ENCODE data around the gene LEFTY2.

Gene LEFTY2

GRCh38 chr1:225928186-225929175, 12.5 kb downstream of the LEFTY2 start:
- Histone ChIP-seq H3K4me3 (replicated peaks; ENCODE audit: insufficient read depth, low read length) (no peak overlapping the region), H3K27ac (replicated peaks) (peak overlapping the region; percentile 15), H3K27me3 (ENCODE audit: insufficient read depth, poor library complexity, severe bottlenecking) (no peaks in the 10 kb centered on the region)
- TF ChIP-seq POLR2AphosphoS5 (IDR thresholded peaks at IDR 0.05; ENCODE audit: low read depth) (no peak), SPI1 (IDR thresholded peaks at IDR 0.05; ENCODE audit: borderline replicate concordance, low read depth) (no peak), GABPA (IDR thresholded peaks at IDR 0.05; ENCODE audit: low read depth) (no peak)
- peak in 1 of 2 experiments; percentile 24 for DNase-seq (ENCODE audit: low read depth in 1 of 2, low spot score in 1 of 2)

GRCh38 chr1:225926551-225927113, 14.4 kb downstream of the LEFTY2 start:
- DNase-seq (ENCODE audit: low read depth in 1 of 2, low spot score in 1 of 2) = peak; percentile 38 to 70
- H3K27ac ChIP-seq (replicated peaks) = peak overlapping the region; percentile 80
- H3K27me3 ChIP-seq (ENCODE audit: insufficient read depth, poor library complexity, severe bottlenecking) = no peaks in the 10 kb centered on the region
- no peak overlapping the region for H3K4me3 ChIP-seq (replicated peaks; ENCODE audit: insufficient read depth, low read length)
- TF ChIP-seq POLR2AphosphoS5 (IDR thresholded peaks at IDR 0.05; ENCODE audit: low read depth) = 0 out of 2 replicates have a peak, but pooled peaks have one; percentile 50
- TF ChIP-seq GABPA (IDR thresholded peaks at IDR 0.05; ENCODE audit: low read depth) = no peak
- TF ChIP-seq SPI1 (IDR thresholded peaks at IDR 0.05; ENCODE audit: borderline replicate concordance, low read depth) = peak; percentile 94
- TF ChIP-seq REST (IDR thresholded peaks at IDR 0.05; ENCODE audit: insufficient replicate concordance, low read depth) = no peak
- no peak for TF ChIP-seq CTCF (IDR thresholded peaks at IDR 0.05; ENCODE audit: insufficient read depth, low read length)

GRCh38 chr1:225923692-225924555, 17.1 kb downstream of the LEFTY2 start, which contains the start of gene PYCR2:
Gene PYCR2 (minus strand): TSS chr1:225924250. CDS start chr1:225924110, 140 bp downstream.
- TF ChIP-seq SPI1 (IDR thresholded peaks at IDR 0.05; ENCODE audit: borderline replicate concordance, low read depth) (peak; percentile 52; the same call in 1 of the 2 replicates), CTCF (IDR thresholded peaks at IDR 0.05; ENCODE audit: insufficient read depth, low read length) (no peak), REST (IDR thresholded peaks at IDR 0.05; ENCODE audit: insufficient replicate concordance, low read depth) (peak; percentile 44), POLR2AphosphoS5 (IDR thresholded peaks at IDR 0.05; ENCODE audit: low read depth) (peak; percentile 79), GABPA (IDR thresholded peaks at IDR 0.05; ENCODE audit: low read depth) (peak; percentile 89)
- DNase-seq (ENCODE audit: low read depth in 1 of 2, low spot score in 1 of 2) = peak; percentile 96 to 98
- Histone ChIP-seq H3K27me3 (ENCODE audit: insufficient read depth, poor library complexity, severe bottlenecking) (no peaks in the 10 kb centered on the region), H3K4me3 (replicated peaks; ENCODE audit: insufficient read depth, low read length) (peak within 1 kb of the TSS; percentile 73), H3K27ac (replicated peaks) (peak within 1 kb of the TSS; percentile 97)
